SK-N-SH treated with all-trans-retinoic acid at 6 μM for 48 hours (cell line): ENCODE measurements around the gene NOTCH2.

Source experiments
- ATAC-seq: fragments of 200-7000 bp; cut with Tn5 transposase; 3 replicates; pipeline ENCODE4 v1.9.1; 2020; ENCODE audit warnings: mild to moderate bottlenecking, moderate library complexity
- BACH2 ChIP-seq: fragments of 250-450 bp; sonication (Bioruptor Pico); IDR thresholded peaks from 2 replicates; pipeline ENCODE4 v1.9.0; 2021; ENCODE audit warnings: mild to moderate bottlenecking, borderline replicate concordance
- CSDC2 ChIP-seq: fragments of 250-450 bp; sonication (Bioruptor Pico); IDR thresholded peaks from 2 replicates; pipeline ENCODE4 v1.5.0; 2020; ENCODE audit warnings: mild to moderate bottlenecking, moderate library complexity
- ESRRG ChIP-seq: fragments of 250-450 bp; sonication (Bioruptor Pico); IDR thresholded peaks from 2 replicates; pipeline ENCODE4 v1.6.1; 2021; ENCODE audit warnings: mild to moderate bottlenecking
- GLIS3 ChIP-seq: fragments of 250-450 bp; sonication (Bioruptor Pico); IDR thresholded peaks from 2 replicates; pipeline ENCODE4 v1.5.0; 2020; ENCODE audit warnings: mild to moderate bottlenecking, moderate library complexity
- ISL1 ChIP-seq: fragments of 250-450 bp; sonication (Bioruptor Pico); IDR thresholded peaks from 2 replicates; pipeline ENCODE4 v2.1.2; 2022; ENCODE audit warnings: mild to moderate bottlenecking, moderate library complexity
- OSR1 ChIP-seq: fragments of 250-450 bp; sonication (Bioruptor Pico); IDR thresholded peaks from 2 replicates; pipeline ENCODE4 v1.8.0; 2022; ENCODE audit warnings: moderate library complexity, mild to moderate bottlenecking, inconsistent platforms
- PPARA ChIP-seq: fragments of 250-450 bp; sonication (Bioruptor Pico); IDR thresholded peaks from 2 replicates; pipeline ENCODE4 v1.5.0; 2020; ENCODE audit warnings: mild to moderate bottlenecking, borderline replicate concordance
- SNAI2 ChIP-seq: fragments of 250-450 bp; sonication (Bioruptor Pico); IDR thresholded peaks from 2 replicates; pipeline ENCODE4 v1.5.0; 2020; ENCODE audit warnings: mild to moderate bottlenecking, moderate library complexity
- TOX ChIP-seq: fragments of 250-450 bp; sonication (Bioruptor Pico); IDR thresholded peaks from 2 replicates; pipeline ENCODE4 v1.8.0; 2021; ENCODE audit warnings: mild to moderate bottlenecking, moderate library complexity, borderline replicate concordance
- ZC3H10 ChIP-seq: fragments of 250-450 bp; sonication (Bioruptor Pico); IDR thresholded peaks from 2 replicates; pipeline ENCODE4 v1.5.1; 2021; ENCODE audit warnings: mild to moderate bottlenecking, moderate library complexity
- ZFP3 ChIP-seq: fragments of 250-450 bp; sonication (Bioruptor Pico); IDR thresholded peaks from 2 replicates; pipeline ENCODE4 v1.5.0; 2020; ENCODE audit warnings: mild to moderate bottlenecking, moderate library complexity
- ZFP30 ChIP-seq: fragments of 450-650 bp; formaldehyde crosslinking; IDR thresholded peaks from 2 replicates; pipeline ENCODE4 v1.5.0; 2022; ENCODE audit warnings: mild to moderate bottlenecking, moderate library complexity
- ZNF565 ChIP-seq: fragments of 450-650 bp; formaldehyde crosslinking; conservative IDR thresholded peaks from 2 replicates; pipeline ENCODE4 v1.5.0; 2020; ENCODE audit warnings: low read depth, mild to moderate bottlenecking, moderate library complexity
- ZNF8 ChIP-seq: fragments of 450-650 bp; formaldehyde crosslinking; IDR thresholded peaks from 2 replicates; pipeline ENCODE4 v1.5.0; 2020; ENCODE audit warnings: mild to moderate bottlenecking, moderate library complexity
- TF ChIP-seq, protein P1 (sequence below): fragments of 250-450 bp; sonication (Bioruptor Pico); IDR thresholded peaks from 2 replicates; pipeline ENCODE4 v1.5.1; 2021; ENCODE audit warnings: mild to moderate bottlenecking, moderate library complexity
- TF ChIP-seq, protein P2 (sequence below): fragments of 250-450 bp; sonication (Bioruptor Pico); IDR thresholded peaks from 2 replicates; pipeline ENCODE4 v1.8.0; 2021; ENCODE audit warnings: low read depth, mild to moderate bottlenecking, moderate library complexity, borderline replicate concordance
- TF ChIP-seq, protein P3 (sequence below): fragments of 250-450 bp; sonication (Bioruptor Pico); IDR thresholded peaks from 2 replicates; pipeline ENCODE4 v1.8.0; 2020; ENCODE audit warnings: mild to moderate bottlenecking, moderate library complexity, borderline replicate concordance
- TF ChIP-seq, protein P4 (sequence below): fragments of 250-450 bp; sonication (Bioruptor Pico); IDR thresholded peaks from 2 replicates; pipeline ENCODE4 v1.5.1; 2020; ENCODE audit warnings: low read depth, mild to moderate bottlenecking, moderate library complexity

NOTCH2 gene

DNA sequence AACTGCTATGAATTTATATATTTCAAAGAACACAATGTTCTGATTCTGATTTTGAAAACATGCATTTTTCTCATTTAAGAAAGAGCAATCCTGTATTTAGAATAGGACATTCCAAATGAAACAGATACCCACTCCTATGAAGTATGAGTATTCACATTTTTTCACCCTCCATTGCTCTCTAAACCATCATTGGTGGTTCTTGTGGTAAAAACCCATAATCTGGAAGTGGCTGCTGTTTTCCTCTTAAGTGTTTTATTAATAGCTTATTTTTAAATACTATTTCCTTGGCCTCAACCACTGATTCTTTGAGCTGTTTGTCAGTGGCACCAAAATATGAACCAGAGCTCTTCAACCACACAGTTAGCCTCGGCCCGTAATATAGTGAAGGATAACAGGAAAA, 113.2 kb downstream of the NOTCH2 start:
- TF ChIP-seq PPARA (no peak), ZC3H10 (CRISPR knock-in tag) (no peak), SNAI2 (CRISPR knock-in tag) (no peak), ISL1 (CRISPR knock-in tag) (no peak), GLIS3 (no peak), OSR1 (CRISPR knock-in tag) (no peak), TOX (CRISPR knock-in tag) (no peak), BACH2 (CRISPR knock-in tag) (no peak), ESRRG (no peak)
- TF ChIP-seq, protein P1, sequence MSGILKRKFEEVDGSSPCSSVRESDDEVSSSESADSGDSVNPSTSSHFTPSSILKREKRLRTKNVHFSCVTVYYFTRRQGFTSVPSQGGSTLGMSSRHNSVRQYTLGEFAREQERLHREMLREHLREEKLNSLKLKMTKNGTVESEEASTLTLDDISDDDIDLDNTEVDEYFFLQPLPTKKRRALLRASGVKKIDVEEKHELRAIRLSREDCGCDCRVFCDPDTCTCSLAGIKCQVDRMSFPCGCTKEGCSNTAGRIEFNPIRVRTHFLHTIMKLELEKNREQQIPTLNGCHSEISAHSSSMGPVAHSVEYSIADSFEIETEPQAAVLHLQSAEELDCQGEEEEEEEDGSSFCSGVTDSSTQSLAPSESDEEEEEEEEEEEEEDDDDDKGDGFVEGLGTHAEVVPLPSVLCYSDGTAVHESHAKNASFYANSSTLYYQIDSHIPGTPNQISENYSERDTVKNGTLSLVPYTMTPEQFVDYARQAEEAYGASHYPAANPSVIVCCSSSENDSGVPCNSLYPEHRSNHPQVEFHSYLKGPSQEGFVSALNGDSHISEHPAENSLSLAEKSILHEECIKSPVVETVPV = no peak
- TF ChIP-seq, protein P2, sequence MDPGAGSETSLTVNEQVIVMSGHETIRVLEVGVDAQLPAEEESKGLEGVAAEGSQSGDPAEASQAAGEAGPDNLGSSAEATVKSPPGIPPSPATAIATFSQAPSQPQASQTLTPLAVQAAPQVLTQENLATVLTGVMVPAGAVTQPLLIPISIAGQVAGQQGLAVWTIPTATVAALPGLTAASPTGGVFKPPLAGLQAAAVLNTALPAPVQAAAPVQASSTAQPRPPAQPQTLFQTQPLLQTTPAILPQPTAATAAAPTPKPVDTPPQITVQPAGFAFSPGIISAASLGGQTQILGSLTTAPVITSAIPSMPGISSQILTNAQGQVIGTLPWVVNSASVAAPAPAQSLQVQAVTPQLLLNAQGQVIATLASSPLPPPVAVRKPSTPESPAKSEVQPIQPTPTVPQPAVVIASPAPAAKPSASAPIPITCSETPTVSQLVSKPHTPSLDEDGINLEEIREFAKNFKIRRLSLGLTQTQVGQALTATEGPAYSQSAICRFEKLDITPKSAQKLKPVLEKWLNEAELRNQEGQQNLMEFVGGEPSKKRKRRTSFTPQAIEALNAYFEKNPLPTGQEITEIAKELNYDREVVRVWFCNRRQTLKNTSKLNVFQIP (CRISPR knock-in tag) = no peak
- TF ChIP-seq, protein P3, sequence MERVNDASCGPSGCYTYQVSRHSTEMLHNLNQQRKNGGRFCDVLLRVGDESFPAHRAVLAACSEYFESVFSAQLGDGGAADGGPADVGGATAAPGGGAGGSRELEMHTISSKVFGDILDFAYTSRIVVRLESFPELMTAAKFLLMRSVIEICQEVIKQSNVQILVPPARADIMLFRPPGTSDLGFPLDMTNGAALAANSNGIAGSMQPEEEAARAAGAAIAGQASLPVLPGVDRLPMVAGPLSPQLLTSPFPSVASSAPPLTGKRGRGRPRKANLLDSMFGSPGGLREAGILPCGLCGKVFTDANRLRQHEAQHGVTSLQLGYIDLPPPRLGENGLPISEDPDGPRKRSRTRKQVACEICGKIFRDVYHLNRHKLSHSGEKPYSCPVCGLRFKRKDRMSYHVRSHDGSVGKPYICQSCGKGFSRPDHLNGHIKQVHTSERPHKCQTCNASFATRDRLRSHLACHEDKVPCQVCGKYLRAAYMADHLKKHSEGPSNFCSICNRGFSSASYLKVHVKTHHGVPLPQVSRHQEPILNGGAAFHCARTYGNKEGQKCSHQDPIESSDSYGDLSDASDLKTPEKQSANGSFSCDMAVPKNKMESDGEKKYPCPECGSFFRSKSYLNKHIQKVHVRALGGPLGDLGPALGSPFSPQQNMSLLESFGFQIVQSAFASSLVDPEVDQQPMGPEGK = no peak
- TF ChIP-seq, protein P4, sequence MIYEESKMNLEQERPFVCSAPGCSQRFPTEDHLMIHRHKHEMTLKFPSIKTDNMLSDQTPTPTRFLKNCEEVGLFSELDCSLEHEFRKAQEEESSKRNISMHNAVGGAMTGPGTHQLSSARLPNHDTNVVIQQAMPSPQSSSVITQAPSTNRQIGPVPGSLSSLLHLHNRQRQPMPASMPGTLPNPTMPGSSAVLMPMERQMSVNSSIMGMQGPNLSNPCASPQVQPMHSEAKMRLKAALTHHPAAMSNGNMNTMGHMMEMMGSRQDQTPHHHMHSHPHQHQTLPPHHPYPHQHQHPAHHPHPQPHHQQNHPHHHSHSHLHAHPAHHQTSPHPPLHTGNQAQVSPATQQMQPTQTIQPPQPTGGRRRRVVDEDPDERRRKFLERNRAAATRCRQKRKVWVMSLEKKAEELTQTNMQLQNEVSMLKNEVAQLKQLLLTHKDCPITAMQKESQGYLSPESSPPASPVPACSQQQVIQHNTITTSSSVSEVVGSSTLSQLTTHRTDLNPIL = no peak
- no peak for ATAC-seq

DNA sequence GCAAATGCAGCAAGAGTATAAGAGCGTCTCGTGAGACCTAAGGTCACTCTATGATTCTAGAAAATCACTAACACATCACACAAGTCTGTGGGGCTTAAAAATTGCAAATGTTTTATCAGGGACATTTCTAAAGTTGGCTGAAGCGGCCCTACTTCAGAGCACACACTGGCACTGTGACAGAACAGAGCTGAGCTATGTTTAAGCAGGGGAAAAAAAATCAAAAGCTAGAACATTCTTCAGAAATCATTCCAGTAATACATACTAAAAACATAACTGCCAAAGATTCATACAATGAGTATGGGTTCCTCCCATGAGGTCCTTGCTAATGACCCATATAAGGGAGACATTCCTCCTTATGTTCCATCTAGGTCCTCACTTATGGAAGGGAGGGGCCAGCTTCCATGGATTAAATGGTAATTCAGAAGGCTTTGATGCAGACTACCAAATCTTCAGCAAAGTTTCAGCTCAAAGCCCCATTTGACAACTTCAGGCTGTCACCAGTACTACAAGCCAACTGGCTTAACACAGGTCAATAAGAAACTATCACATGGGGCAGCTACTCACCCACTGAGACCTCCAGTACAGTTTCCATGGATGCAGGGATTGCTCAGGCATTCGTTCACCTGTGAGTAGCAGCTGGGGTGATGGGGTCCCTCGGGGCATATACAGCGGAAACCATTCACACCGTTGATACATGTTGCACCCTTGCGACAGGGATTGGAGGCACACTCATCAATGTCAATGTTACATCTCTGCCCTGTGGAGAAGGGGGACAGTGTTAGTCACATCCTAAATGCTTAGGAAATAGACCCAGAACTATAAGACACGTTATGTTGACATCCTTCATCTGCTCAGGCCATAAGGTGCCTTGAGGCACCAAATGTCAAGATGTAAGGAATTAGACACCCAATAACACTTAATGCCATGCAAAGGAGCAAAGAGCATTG, 114.7 kb downstream of the NOTCH2 start:
- no peak for ATAC-seq
- TF ChIP-seq OSR1 (CRISPR knock-in tag) = no peak
- no peak for TF ChIP-seq ISL1 (CRISPR knock-in tag)
- no peak for TF ChIP-seq ZFP3 (CRISPR knock-in tag)
- TF ChIP-seq, protein P3 = no peak
- TF ChIP-seq ZFP30 (CRISPR knock-in tag) = no peak
- TF ChIP-seq SNAI2 (CRISPR knock-in tag) = no peak
- TF ChIP-seq, all 23 proteins: peak for 0

DNA sequence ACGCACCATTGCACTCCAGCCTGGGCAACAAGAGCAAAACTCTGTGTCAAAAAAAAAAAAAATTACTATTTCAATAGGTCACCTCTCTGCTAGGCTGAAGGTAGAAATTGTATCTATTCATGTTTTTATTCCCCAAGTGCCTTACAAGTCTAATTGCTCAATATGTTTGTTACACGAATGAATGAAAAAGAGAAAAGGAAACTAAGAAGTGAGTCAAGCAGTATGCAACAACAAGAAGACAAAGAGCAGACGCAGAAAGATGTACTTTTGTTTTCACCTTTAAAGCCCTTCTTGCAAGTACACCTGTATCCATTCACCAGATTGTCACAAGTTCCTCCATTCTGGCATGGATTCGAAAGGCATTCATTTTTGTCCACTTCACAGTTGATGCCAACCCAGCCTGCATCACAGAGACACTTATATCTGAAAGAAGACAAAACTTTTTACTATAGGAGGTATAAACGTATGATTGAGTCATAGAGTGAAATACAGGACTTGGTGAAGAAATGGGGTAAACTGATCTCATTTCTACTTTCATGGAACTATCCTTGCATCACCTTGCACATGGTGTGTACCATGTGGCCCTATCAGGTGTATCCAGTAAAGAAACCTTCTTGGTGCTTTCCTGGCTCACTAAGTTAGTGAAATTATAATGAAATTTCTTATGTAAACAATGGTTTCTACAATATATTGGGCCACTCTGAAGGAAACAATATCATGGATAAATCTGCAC, 116.0 kb downstream of the NOTCH2 start:
- ATAC-seq = no peak
- no peak for TF ChIP-seq SNAI2 (CRISPR knock-in tag)
- TF ChIP-seq ZNF565 (CRISPR knock-in tag) = no peak
- no peak for TF ChIP-seq BACH2 (CRISPR knock-in tag)
- TF ChIP-seq ESRRG = no peak
- no peak for TF ChIP-seq CSDC2
- TF ChIP-seq ZFP3 (CRISPR knock-in tag) = no peak
- TF ChIP-seq, protein P2 (CRISPR knock-in tag) = no peak
- no peak for TF ChIP-seq TOX (CRISPR knock-in tag)
- TF ChIP-seq ZNF8 (CRISPR knock-in tag) = no peak
